ENCODE results near the gene NRIP1. TPM values are rescaled to one million over a fixed set of nuclear protein-coding genes. Genes with fewer than 3 reads are reported as not detected.

The NRIP1 gene
- total RNA-seq, 4 donors from 2014 or later: 16.1 to 81.9 (median 36.4) TPM

GRCh38 chr21:15076730-15077129 lies 11.9 kb upstream of the NRIP1 start:
- intact Hi-C loops (cut with DNase I; ENCODE audit: low total_unique reads): no loop called here

GRCh38 chr21:15071009-15071408 lies 6.2 kb upstream of the NRIP1 start:
- H3K9me3 ChIP-seq: no peaks in the 10 kb centered on the region
- TF ChIP-seq POLR2A (IDR thresholded peaks at IDR 0.05): no peak
- TF ChIP-seq CTCF (IDR thresholded peaks at IDR 0.05): no peak
- DNase-seq: no peak
- H3K36me3 ChIP-seq: no peaks in the 10 kb centered on the region
- intact Hi-C loops (cut with DNase I; ENCODE audit: low total_unique reads): no loop called here
- H3K4me1 ChIP-seq: no peaks in the 10 kb centered on the region
- H3K27ac ChIP-seq: no peak overlapping the region
- no peak overlapping the region for H3K4me3 ChIP-seq
- H3K27me3 ChIP-seq: no peaks in the 10 kb centered on the region

More at GRCh38 chr21:15076730-15077129, 11.9 kb upstream of the NRIP1 start:
- Histone ChIP-seq H3K27ac (no peak overlapping the region), H3K36me3 (no peaks in the 10 kb centered on the region), H3K9me3 (no peaks in the 10 kb centered on the region), H3K4me1 (no peaks in the 10 kb centered on the region), H3K4me3 (no peak overlapping the region), H3K27me3 (no peaks in the 10 kb centered on the region)
- TF ChIP-seq CTCF (IDR thresholded peaks at IDR 0.05) (no peak), POLR2A (IDR thresholded peaks at IDR 0.05) (no peak)
- DNase-seq: no peak

DNA sequence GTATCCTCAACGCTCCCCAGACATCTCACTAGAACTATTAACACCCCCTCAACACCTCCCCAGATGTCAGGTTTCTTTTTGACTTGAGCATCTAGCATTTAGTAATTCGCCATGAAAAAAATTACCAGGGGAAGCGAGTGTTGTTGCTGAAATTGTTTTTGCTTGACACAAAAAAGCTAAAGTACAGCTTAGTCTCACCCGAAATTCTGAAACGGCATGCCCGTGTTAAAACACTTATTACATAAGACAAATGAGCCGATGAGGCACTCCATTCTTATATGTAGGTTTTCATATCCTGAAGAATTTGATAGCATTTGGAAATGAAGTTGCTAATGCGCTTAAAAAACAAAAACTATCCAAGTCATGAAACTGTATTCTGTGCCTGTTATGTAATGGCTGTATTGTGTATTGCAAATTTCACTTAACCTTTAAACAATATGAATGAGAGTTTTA lies 1.3 kb upstream of the NRIP1 start:
- peak overlapping the region; percentile 99 for H3K27ac ChIP-seq
- H3K36me3 ChIP-seq: no peaks in the 10 kb centered on the region
- peak overlapping the region; percentile 97 to 99 for H3K4me3 ChIP-seq
- DNase-seq: no peak
- no peak for TF ChIP-seq CTCF (IDR thresholded peaks at IDR 0.05)
- no peak for TF ChIP-seq POLR2A (IDR thresholded peaks at IDR 0.05)
- H3K4me1 ChIP-seq: no peaks in the 10 kb centered on the region
- H3K9me3 ChIP-seq: no peaks in the 10 kb centered on the region
- intact Hi-C loops (cut with DNase I; ENCODE audit: low total_unique reads): no loop called here
- H3K27me3 ChIP-seq: no peaks in the 10 kb centered on the region

DNA sequence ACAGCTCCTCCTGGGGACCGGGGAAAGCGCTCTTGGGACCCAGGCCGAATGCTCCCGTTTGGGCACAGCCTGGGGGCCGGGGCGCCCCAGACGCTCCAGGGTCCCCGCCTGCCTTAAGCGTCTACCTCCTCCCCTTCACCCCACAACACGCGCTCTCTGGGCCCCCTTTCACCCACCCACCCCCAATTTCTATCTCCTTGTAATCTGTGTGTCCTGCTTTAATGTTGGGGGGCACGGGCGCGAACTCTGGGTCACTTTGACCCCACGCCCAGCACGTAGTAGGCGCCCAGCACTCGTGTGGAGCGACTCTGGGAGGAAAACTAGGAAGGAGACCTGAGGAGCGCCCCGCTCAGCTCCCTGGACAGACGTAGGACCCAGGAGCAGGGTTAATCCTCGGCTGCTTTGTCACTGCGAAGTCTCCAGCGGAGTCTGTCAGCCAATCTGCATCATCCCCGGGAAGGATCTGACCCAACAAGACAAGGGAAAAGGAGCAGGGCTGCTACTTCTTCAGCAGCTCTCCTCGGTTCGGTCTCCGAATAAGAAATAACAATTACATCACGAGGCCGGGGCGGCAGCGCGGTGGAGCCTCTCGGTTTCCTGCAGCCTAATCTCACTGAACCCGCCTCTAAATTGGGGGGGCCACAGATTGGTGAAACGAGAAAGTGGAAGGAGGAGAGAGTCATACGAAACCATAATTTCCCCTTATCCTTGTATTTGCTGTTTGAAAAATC lies 757 bp upstream of the NRIP1 start:
- Histone ChIP-seq H3K27me3 (no peaks in the 10 kb centered on the region), H3K4me1 (no peaks in the 10 kb centered on the region), H3K27ac (peak overlapping the region; percentile 99), H3K9me3 (no peaks in the 10 kb centered on the region), H3K36me3 (no peaks in the 10 kb centered on the region), H3K4me3 (peak overlapping the region; percentile 97 to 99)
- intact Hi-C loops (cut with DNase I; ENCODE audit: low total_unique reads): no loop called here
- DNase-seq: peak; percentile 76 to 83
- TF ChIP-seq CTCF (IDR thresholded peaks at IDR 0.05): peak in 1 of 4 experiments; percentile 5
- TF ChIP-seq POLR2A (IDR thresholded peaks at IDR 0.05): peak; percentile 54 to 62

DNA sequence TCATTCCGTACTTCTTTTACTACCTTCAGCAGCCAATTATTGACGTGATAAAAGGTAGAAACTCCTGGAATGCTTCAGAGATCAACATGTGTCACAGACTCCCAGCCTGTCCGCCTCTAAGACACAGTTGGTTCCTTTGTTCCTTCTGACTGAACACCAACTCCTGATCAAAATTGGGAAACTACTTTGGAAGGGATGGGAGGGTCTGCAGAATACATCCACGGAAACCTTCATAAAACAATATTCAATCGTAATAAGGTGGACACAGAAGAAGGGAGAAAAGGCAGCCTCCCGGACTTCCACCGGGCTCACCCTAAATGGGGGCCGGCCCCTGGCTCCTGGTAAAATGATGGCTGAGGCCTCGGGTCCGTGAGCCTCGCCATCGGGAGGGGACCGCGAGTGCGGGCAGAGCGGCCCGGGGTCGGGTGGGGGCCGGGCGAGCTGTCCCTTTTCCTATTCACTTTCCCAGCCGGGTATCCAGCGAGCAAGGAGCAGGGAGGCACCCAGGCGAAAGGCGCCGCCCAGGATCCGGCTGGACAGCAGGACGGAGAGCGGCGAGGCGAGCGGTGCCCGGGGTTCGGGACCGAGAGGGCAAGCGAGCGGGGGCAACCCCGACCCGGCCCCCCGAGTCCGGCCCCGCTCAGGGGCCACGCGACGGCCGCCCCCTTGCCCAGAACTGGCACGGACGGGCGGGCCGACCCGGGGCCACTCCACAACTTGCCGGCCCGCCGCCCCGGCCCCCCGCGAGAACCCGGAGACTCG lies 805 bp downstream of the NRIP1 start:
- Histone ChIP-seq H3K27ac (peak overlapping the region; percentile 99), H3K4me3 (peak overlapping the region; percentile 97 to 99), H3K27me3 (no peaks in the 10 kb centered on the region), H3K9me3 (no peaks in the 10 kb centered on the region), H3K36me3 (no peaks in the 10 kb centered on the region), H3K4me1 (peaks cover 0 to 7% of the 10 kb centered on the region in 2 donors)
- peak; percentile 36 to 43 for DNase-seq
- intact Hi-C loops (cut with DNase I; ENCODE audit: low total_unique reads): no loop called here
- TF ChIP-seq CTCF (IDR thresholded peaks at IDR 0.05) (no peak), POLR2A (IDR thresholded peaks at IDR 0.05) (no peak)

Measured in uterus (tissue), 4 donors.